Psoas muscle (tissue), 8 donors: ENCODE measurements around the gene MTHFD2L. TPM values are rescaled to one million over a fixed set of nuclear protein-coding genes. Genes with fewer than 3 reads are reported as not detected.

Experiments used
- ATAC-seq, 4 donors: fragments of 200-7000 bp; cut with Tn5 transposase; one replicate each; pipeline ENCODE4 v1.9.1; 2020; ENCODE audit warnings: moderate library complexity in 3 of 4, mild to moderate bottlenecking in 2 of 4
- DNase-seq, 2 donors: peaks; one replicate each; pipeline ENCODE4 v3.0.0-alpha.2; 2020
- H3K27ac ChIP-seq: fragments of 200-600 bp; one replicate; pipeline ENCODE4 v1.8.0; 2022
- H3K27me3 ChIP-seq, 3 donors: fragments of 200-600 bp in 1 of 3; one replicate each; pipeline versions ENCODE4 v1.6.1 to v1.8.0; 2013 to 2022; ENCODE audit warnings: low read length in 2 of 3, mild to moderate bottlenecking in 2 of 3, moderate library complexity in 1 of 3; ENCODE audit not compliant: insufficient read depth in 3 of 3
- H3K36me3 ChIP-seq, 2 donors: fragments of 200-600 bp in 1 of 2; one replicate each; pipeline versions ENCODE4 v1.6.1 to v1.8.0; 2013 to 2022; ENCODE audit warnings: low read depth in 1 of 2, mild to moderate bottlenecking in 1 of 2, moderate library complexity in 1 of 2; ENCODE audit not compliant: insufficient read depth in 1 of 2
- H3K4me1 ChIP-seq: fragments of 200-600 bp; one replicate; pipeline ENCODE4 v1.8.0; 2022
- H3K4me3 ChIP-seq: fragments of 200-600 bp; one replicate; pipeline ENCODE4 v1.8.0; 2022; ENCODE audit warnings: mild to moderate bottlenecking
- H3K9me3 ChIP-seq: fragments of 200-600 bp; one replicate; pipeline ENCODE4 v1.8.0; 2022
- CTCF ChIP-seq: fragments of 200-600 bp; IDR thresholded peaks from one replicate; pipeline ENCODE4 v1.8.0; 2022; ENCODE audit warnings: antibody characterized with exemption
- WGBS, 3 donors: extraction: QIAGEN DNeasy Blood & Tissue Kit; methylation state at CpG; one replicate each; pipeline versions ENCODE4 v1.1.6 to v1.1.7; 2013; 5-methylcytosine and 5-hydroxymethylcytosine counted together
- intact Hi-C, 2 donors: fragments of 100-400 bp; cut with DNase I; formaldehyde crosslinking; loops; one replicate each; pipeline versions ENCODE4 v1.11.0 to v1.14.2; 2022
- long read RNA-seq, 2 donors: library from polyadenylated mRNA; unstranded; transcript quantifications; one replicate each; pipeline ENCODE4 v2.0.0, GENCODE V29; 2021
- polyA plus RNA-seq, 3 donors: library from polyadenylated mRNA; stranded (reverse); fragments of 200-250 nt; gene quantifications; one replicate each; pipeline ENCODE4 v1.2.3, GENCODE V29; 2013
- total RNA-seq, 4 donors: library from RNA; stranded (reverse); fragmentation: NEBNext Ultra II Directional in 2 of 4; extraction: Animal tissue kit (Norgen Biotek cat#: 25700) in 2 of 4; gene quantifications; one replicate each; pipeline versions ENCODE4 v1.2.1 to v1.2.4, GENCODE V29; 2021 to 2023
- donor health status: healthy with polysubstance abuse.
- donor health status: DM: no; HTN: no; CAD: no; lungs with moderate emphysema.
- donor health status: Bipolar disorder and iron deficiency.
- donor health status: healthy.
- donor health status: DM: yes; HTN: yes; CAD: no.
- donor health status: DM: no; HTN: no; CAD: no.
- donor health status: DM: no; HTN: no; CAD: no.
- donor health status: DM: yes; HTN: yes; CAD: no.

Gene MTHFD2L
- total RNA-seq (10 to 100 TPM in 2 of 4 donors, 1 to 10 TPM in 2; 6.4 to 10.4 (median 9.7) TPM), polyA plus RNA-seq (10 to 100 TPM in 1 of 3 donors, 1 to 10 TPM in 2; 4.3 to 11.6 (median 7.3) TPM)
- long read RNA-seq, donor 1, transcript MTHFD2L-208 (2 exons, 2,363 nt) = major isoform, 6 of 7 reads
- long read RNA-seq, donor 1, partial matches to known transcripts = 0 of 7 reads
- long read RNA-seq, donor 1, other reads (novel, unspliced or antisense) = 1 of 7 reads
- long read RNA-seq, donor 2, partial matches to known transcripts = 0 of 13 reads
- long read RNA-seq, donor 2, other reads (novel, unspliced or antisense) = 6 of 13 reads

- peak; percentile 95 to 97 for DNase-seq
- Histone ChIP-seq H3K9me3 (no peaks in the 10 kb centered on the region), H3K4me3 (peak within 1 kb of the TSS; percentile 69), H3K36me3 (peaks cover 3 to 15% of the 10 kb centered on the region in 2 donors), H3K4me1 (peaks cover 23% of the 10 kb centered on the region), H3K27ac (peak within 1 kb of the TSS; percentile 90), H3K27me3 (no peaks in the 10 kb centered on the region)
- intact Hi-C loops = loop anchor here (2.0 to 10.0 kb wide), 2 partner anchors 899 to 1093 kb away; partner anchors contain the start of genes ANKRD17 (in 1 of the 2) and COX18 (in 1 of the 2)
- 0 to 1% (median 0%) methylated on average over 72 to 78 of the region's 78 CpGs for WGBS, 3 donors
- ATAC-seq = peak; percentile 98 to 99 (median 98)
- no peak for TF ChIP-seq CTCF
Measured at GRCh38 chr4:74157561-74158465, at the start of gene MTHFD2L. MTHFD2L (plus strand) TSS chr4:74158118; CDS start chr4:74158139, 21 bp downstream.

GRCh38 chr4:74108457-74109115 lies 49.3 kb upstream of the MTHFD2L start:
- H3K27ac ChIP-seq = peak overlapping the region; percentile 78
- no peaks in the 10 kb centered on the region for H3K9me3 ChIP-seq
- H3K27me3 ChIP-seq = peaks cover 0 to 3% (median 0%) of the 10 kb centered on the region in 3 donors
- H3K36me3 ChIP-seq = no peaks in the 10 kb centered on the region
- TF ChIP-seq CTCF = no peak
- intact Hi-C loops = no loop called here
- no peak for DNase-seq
- no peak for ATAC-seq
- H3K4me1 ChIP-seq = peaks cover 11% of the 10 kb centered on the region
- 95 to 98% (median 97%) methylated on average over 1 of the region's 1 CpG for WGBS, 3 donors
- H3K4me3 ChIP-seq = no peak overlapping the region

GRCh38 chr4:74109116-74109869 lies 48.6 kb upstream of the MTHFD2L start:
- Histone ChIP-seq H3K27me3 (peaks cover 0 to 3% (median 0%) of the 10 kb centered on the region in 3 donors), H3K4me1 (peaks cover 11% of the 10 kb centered on the region), H3K4me3 (no peak overlapping the region), H3K36me3 (no peaks in the 10 kb centered on the region), H3K9me3 (no peaks in the 10 kb centered on the region), H3K27ac (peak overlapping the region; percentile 78)
- no peak for TF ChIP-seq CTCF
- ATAC-seq = peak; percentile 61 to 90 (median 84)
- WGBS, 3 donors = 45 to 51% (median 48%) methylated on average over 3 of the region's 3 CpGs
- intact Hi-C loops = no loop called here
- DNase-seq = peak; percentile 41 to 54
